K562 (cell line): ENCODE results near the gene CTXN1. TPM values are rescaled to one million over a fixed set of nuclear protein-coding genes. Genes with fewer than 3 reads are reported as not detected.

Experiments
- ATAC-seq: fragments of 200-7000 bp; cut with Tn5 transposase; 3 replicates; pipeline ENCODE4 v1.9.1; 2020; ENCODE audit warnings: moderate library complexity
- BruUV-seq: library from RNA; stranded (reverse); fragments of 400-500 nt; replicated peaks from 2 replicates; lab custom pipeline; 2021; lab: Mats Ljungman, UMichigan
- CTCF ChIA-PET: fragments of 300-600 bp; formaldehyde crosslinking; extraction: SDS; loops from one replicate; lab custom pipeline; 2021; ENCODE audit warnings: low intra/inter-chr PET ratio; lab: Yijun Ruan, JAX
- POLR2A ChIA-PET: fragments of 300-600, 350-650 bp; sonication (Branson Sonifier 250); formaldehyde crosslinking; extraction: SDS; loops from one replicate; lab custom pipeline; 2021; ENCODE audit warnings: antibody characterized with exemption, inconsistent platforms; lab: Yijun Ruan, JAX
- DNase-seq, 4 experiments: peaks; one replicate each; pipeline versions ENCODE4 v3.0.0 to v3.0.0-alpha.2; 2011 to 2018; ENCODE audit warnings: low spot score in 3 of 4, mixed read lengths in 3 of 4; ENCODE audit errors: extremely low read depth in 1 of 4
- FAIRE-seq: peaks from 2 replicates; lab custom pipeline; 2011; peaks lifted over from hg19 to GRCh38; lab: Jason Lieb, UNC
- H2AFZ ChIP-seq: 2 replicates; pipeline ENCODE4 v1.6.0; 2011; ENCODE audit warnings: low read depth, low read length, control low read depth, inconsistent platforms
- H3K27ac ChIP-seq: fragments of 200-600 bp; 3 replicates; pipeline ENCODE4 v1.8.0; 2011; ENCODE audit warnings: low read depth, mild to moderate bottlenecking, control low read depth, inconsistent platforms, low read length, moderate library complexity, mixed read lengths; ENCODE audit errors: extremely low read depth
- H3K27me3 ChIP-seq, 2 experiments: fragments of 300-600 bp in 1 of 2; 2 replicates in 1 of 2; 3 replicates in 1 of 2; pipeline versions ENCODE4 v1.6.0 to v1.8.0; 2011; ENCODE audit warnings: inconsistent platforms in 2 of 2, low read length in 2 of 2, mild to moderate bottlenecking in 1 of 2, mixed read lengths in 1 of 2, moderate library complexity in 1 of 2; ENCODE audit not compliant: control insufficient read depth in 2 of 2, insufficient read depth in 2 of 2
- H3K36me3 ChIP-seq: fragments of 300-600 bp; 3 replicates; pipeline ENCODE4 v1.8.0; 2011; ENCODE audit warnings: mild to moderate bottlenecking, low read length, inconsistent platforms; ENCODE audit not compliant: control insufficient read depth, insufficient read depth
- H3K4me1 ChIP-seq, 2 experiments: fragments of 200-600 bp in 1 of 2; replicated peaks in 1 of 2; 2 replicates in 1 of 2; 3 replicates in 1 of 2; pipeline versions ENCODE4 v1.5.1 to v1.8.0; 2011; ENCODE audit warnings: inconsistent platforms in 2 of 2, low read length in 2 of 2, mild to moderate bottlenecking in 1 of 2, mixed read lengths in 1 of 2, moderate library complexity in 1 of 2; ENCODE audit not compliant: control insufficient read depth in 2 of 2, insufficient read depth in 2 of 2
- H3K4me2 ChIP-seq: 2 replicates; pipeline ENCODE4 v1.6.1; 2011; ENCODE audit warnings: low read length, control low read depth, inconsistent platforms, mixed read lengths; ENCODE audit not compliant: insufficient read depth
- H3K4me3 ChIP-seq: fragments of 200-600 bp; sonication (generic), shearing (Covaris generic); 2 replicates; pipeline ENCODE4 v1.5.1; 2016; ENCODE audit warnings: control low read depth, inconsistent platforms
- H3K79me2 ChIP-seq: fragments of 200-600 bp; 3 replicates; pipeline ENCODE4 v1.8.0; 2011; ENCODE audit warnings: low read length, inconsistent platforms; ENCODE audit not compliant: control insufficient read depth, insufficient read depth
- H3K9ac ChIP-seq, 2 experiments: 2 replicates each; pipeline versions ENCODE4 v1.6.0 to v1.6.1; 2011; ENCODE audit warnings: low read depth in 2 of 2, low read length in 2 of 2, control low read depth in 1 of 2, inconsistent platforms in 1 of 2, mild to moderate bottlenecking in 1 of 2, mixed read lengths in 1 of 2; ENCODE audit not compliant: insufficient read depth in 1 of 2
- H3K9me1 ChIP-seq: one replicate; pipeline ENCODE4 v1.6.0; 2011; ENCODE audit warnings: inconsistent platforms, mild to moderate bottlenecking, low read length, moderate library complexity; ENCODE audit not compliant: control insufficient read depth, insufficient read depth
- H3K9me3 ChIP-seq: replicated peaks from 2 replicates; pipeline ENCODE4 v1.5.1; 2011; ENCODE audit warnings: low read depth, low read length, inconsistent platforms; ENCODE audit not compliant: control insufficient read depth, insufficient read depth
- H4K20me1 ChIP-seq: replicated peaks from 2 replicates; pipeline ENCODE4 v1.6.1; 2011; ENCODE audit warnings: low read length, inconsistent platforms, mixed read lengths; ENCODE audit not compliant: control insufficient read depth, insufficient read depth
- BHLHE40 ChIP-seq: IDR thresholded peaks from 2 replicates; pipeline ENCODE4 v1.6.1; 2011; ENCODE audit warnings: low read length, improper control_type of control experiment
- CBX2 ChIP-seq: fragments of 200-600 bp; sonication (generic); IDR thresholded peaks from one replicate; pipeline ENCODE4 v1.6.1; 2012; ENCODE audit warnings: mild to moderate bottlenecking, low read length, inconsistent platforms; ENCODE audit not compliant: insufficient read depth, poor library complexity, severe bottlenecking
- CREB5 ChIP-seq: fragments of 250-450 bp; sonication (Bioruptor Pico); IDR thresholded peaks from 2 replicates; pipeline ENCODE4 v1.5.0; 2020; ENCODE audit warnings: mild to moderate bottlenecking
- FOXK2 ChIP-seq, 2 experiments: fragments of 450-650 bp; IDR thresholded peaks in 1 of 2; conservative IDR thresholded peaks in 1 of 2; 2 replicates each; pipeline ENCODE4 v1.6.1; 2016; ENCODE audit warnings: low read depth in 2 of 2, mild to moderate bottlenecking in 1 of 2
- JUN ChIP-seq, 2 experiments: sonication (generic) in 1 of 2; formaldehyde crosslinking in 1 of 2; IDR thresholded peaks; 2 replicates each; pipeline versions ENCODE4 v1.6.1 to v1.8.0; 2012 to 2022; ENCODE audit warnings: borderline replicate concordance in 2 of 2, mild to moderate bottlenecking in 2 of 2, improper control_type of control experiment in 1 of 2, low read depth in 1 of 2, low read length in 1 of 2, missing genetic modification reagents in 1 of 2
- KAT7 ChIP-seq: sonication (generic); formaldehyde crosslinking; IDR thresholded peaks from 2 replicates; pipeline ENCODE4 v1.8.0; 2022; ENCODE audit warnings: missing genetic modification reagents, mild to moderate bottlenecking, borderline replicate concordance
- PHF20 ChIP-seq: fragments of 450-650 bp; IDR thresholded peaks from 2 replicates; pipeline ENCODE4 v1.6.1; 2018; ENCODE audit not compliant: partially characterized antibody
- PKNOX1 ChIP-seq: fragments of 450-650 bp; IDR thresholded peaks from 2 replicates; pipeline ENCODE4 v1.6.1; 2016
- RFX5 ChIP-seq: IDR thresholded peaks from 2 replicates; pipeline ENCODE4 v1.6.1; 2011; ENCODE audit warnings: low read depth, mild to moderate bottlenecking, improper control_type of control experiment, low read length
- RUNX1 ChIP-seq: sonication (generic); IDR thresholded peaks from 2 replicates; pipeline ENCODE4 v1.6.1; 2016; ENCODE audit warnings: antibody characterized with exemption, low read depth
- TEAD1 ChIP-seq, 2 experiments: fragments of 450-650 bp in 1 of 2; sonication (generic) in 1 of 2; formaldehyde crosslinking; IDR thresholded peaks; 2 replicates each; pipeline versions ENCODE4 v1.4.0 to v1.8.0; 2020 to 2022; ENCODE audit warnings: mild to moderate bottlenecking in 2 of 2, missing genetic modification reagents in 1 of 2
- XRCC4 ChIP-seq: IDR thresholded peaks from one replicate; pipeline ENCODE4 v1.6.1; 2011; ENCODE audit not compliant: insufficient read depth, insufficient read length; ENCODE audit errors: extremely low read depth
- XRCC5 ChIP-seq: fragments of 200-400 bp; formaldehyde crosslinking; IDR thresholded peaks from 2 replicates; pipeline ENCODE4 v1.6.1; 2017; ENCODE audit warnings: low read depth, mild to moderate bottlenecking, low read length
- ZC3H11A ChIP-seq: IDR thresholded peaks from 2 replicates; pipeline ENCODE4 v1.6.1; 2012; ENCODE audit warnings: low read depth, low read length, improper control_type of control experiment
- ZNF707 ChIP-seq: fragments of 250-450 bp; sonication (Bioruptor Pico); conservative IDR thresholded peaks from 2 replicates; pipeline ENCODE4 v1.8.0; 2022; ENCODE audit warnings: inconsistent platforms, mild to moderate bottlenecking, moderate library complexity
- whole genome bisulfite sequencing: fragments of 100-300 bp; shearing (Covaris generic); methylation state at CpG from one replicate; pipeline ENCODE4 v1.1.6; 2016; ENCODE audit warnings: low coverage, mixed read lengths; ENCODE audit not compliant: insufficient coverage; ENCODE audit errors: missing lambda C conversion rate; 5-methylcytosine and 5-hydroxymethylcytosine counted together
- in situ Hi-C: fragments of 300-500 bp; cut with MboI; formaldehyde crosslinking; loops from 4 replicates; pipeline ENCODE4 v1.15.0; 2018; ENCODE audit warnings: inconsistent platforms, mixed read lengths
- intact Hi-C: fragments of 100-400 bp; cut with micrococcal nuclease; formaldehyde crosslinking; loops from 2 replicates; pipeline ENCODE4 v1.14.2; 2022
- polyA plus RNA-seq, 8 experiments: library from polyadenylated mRNA; depleted of rRNA in 4 of 8; stranded (reverse) in 5 of 8; unstranded in 3 of 8; fragments of >200 nt; fragmentation: Nextera tagmentation in 2 of 8; fragmentation: Illumina TruSeq in 1 of 8; extraction: Ambion mirVana in 2 of 8; extraction: Trizol in 1 of 8; gene quantifications; 2 replicates each; pipeline versions ENCODE4 v1.2.1 to v1.2.3, GENCODE V29; 2011 to 2014; ENCODE audit warnings: inconsistent platforms in 1 of 8, missing spikeins in 1 of 8
- total RNA-seq, 7 experiments: library from RNA; depleted of rRNA in 6 of 7; stranded (reverse); fragments of >200 nt in 6 of 7; fragmentation: Illumina TruSeq in 2 of 7; extraction: Trizol in 2 of 7; gene quantifications; 2 replicates each; pipeline versions ENCODE4 v1.2.1 to v1.2.3, GENCODE V29; 2011 to 2021; ENCODE audit warnings: low replicate concordance in 1 of 7
- TF ChIP-seq, protein P1 (sequence below), 2 experiments: fragments of 450-650 bp; conservative IDR thresholded peaks; 2 replicates each; pipeline ENCODE4 v1.6.1; 2017; ENCODE audit warnings: mild to moderate bottlenecking in 2 of 2, moderate library complexity in 2 of 2

CTXN1 gene
- total and polyA plus RNA-seq, 9 of the 15 experiments (the other 6 are each of a cell fraction or from before 2014, with no cell fraction given): 0.15 to 37.4 (median 1.8) TPM; not detected in 2

DNA sequence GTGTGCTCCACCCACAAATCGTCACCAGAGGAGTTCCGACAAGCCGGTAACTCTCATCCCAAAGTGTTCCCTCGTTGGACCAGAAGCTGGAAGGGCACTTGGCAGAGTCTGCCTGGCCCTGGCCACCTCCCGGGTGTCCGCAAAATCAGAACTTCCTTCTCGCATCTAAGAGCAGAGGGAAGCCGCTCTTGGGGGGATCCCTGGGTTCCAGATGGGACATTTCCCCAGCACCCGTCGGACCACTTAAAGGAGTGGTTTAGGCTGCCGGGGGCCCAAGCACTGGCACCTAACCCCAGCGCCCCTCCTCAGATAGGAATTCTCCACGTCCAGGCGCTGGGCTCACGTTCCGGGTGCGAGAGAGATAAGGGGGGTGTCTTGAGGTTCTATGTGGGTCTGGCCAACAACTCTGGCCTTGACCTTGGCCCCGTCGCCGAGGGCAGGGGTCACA, 23.1 kb downstream of the CTXN1 start:
- FAIRE-seq: peak; percentile 59
- Histone ChIP-seq H3K27ac (peak overlapping the region; percentile 96), H3K79me2 (peaks cover 49% of the 10 kb centered on the region), H3K4me2 (peak overlapping the region; percentile 98), H3K9me3 (no peaks in the 10 kb centered on the region), H3K27me3 (no peaks in the 10 kb centered on the region), H3K4me3 (peak overlapping the region; percentile 96), H3K9me1 (peaks cover 7% of the 10 kb centered on the region), H3K4me1 (peaks cover 13 to 61% of the 10 kb centered on the region in 2 experiments; a peak in 4 of 5 replicates), H4K20me1 (no peaks in the 10 kb centered on the region), H2AFZ (peak overlapping the region; percentile 87), H3K9ac (peak overlapping the region; percentile 92 to 96), H3K36me3 (peaks cover 38% of the 10 kb centered on the region; the same call in 2 of the 3 replicates)
- intact Hi-C loops: loop anchor here (2.0 kb wide), 2 partner anchors 32 to 50 kb away; no protein-coding TSS in a partner anchor
- DNase-seq: peak in 1 of 4 experiments; percentile 40
- BruUV-seq: TSS peak; percentile 89
- CTCF ChIA-PET: interaction anchor here (0.6 to 1.0 kb wide), 2 partner anchors 31 to 49 kb away, joined by 3 read pairs; no protein-coding TSS in a partner anchor
- in situ Hi-C loops: no loop called here
- no peak; the same call in 1 of the 3 replicates for ATAC-seq
- 0% methylated on average over 17 of the region's 20 CpGs for WGBS
- POLR2A ChIA-PET: interaction anchor here (0.7 to 5.3 kb wide), 9 partner anchors 9 to 46 kb away, joined by 3 to 72 read pairs (median 6); partner anchors contain the start of genes LRRC8E, SNAPC2 and TGFBR3L
- TF ChIP-seq JUN (IDR thresholded peaks at IDR 0.05; ENCODE audit: borderline replicate concordance, low read depth, low read length): no peak
- 0 out of 2 replicates have a peak, but pooled peaks have one; percentile 6 for TF ChIP-seq JUN (CRISPR knock-in tag; IDR thresholded peaks at IDR 0.05; ENCODE audit: borderline replicate concordance)
- no peak for TF ChIP-seq CREB5 (CRISPR knock-in tag)
- TF ChIP-seq CBX2: no peak
- no peak for TF ChIP-seq RUNX1
- TF ChIP-seq PHF20: no peak
- TF ChIP-seq ZC3H11A: no peak
- TF ChIP-seq, protein P1, sequence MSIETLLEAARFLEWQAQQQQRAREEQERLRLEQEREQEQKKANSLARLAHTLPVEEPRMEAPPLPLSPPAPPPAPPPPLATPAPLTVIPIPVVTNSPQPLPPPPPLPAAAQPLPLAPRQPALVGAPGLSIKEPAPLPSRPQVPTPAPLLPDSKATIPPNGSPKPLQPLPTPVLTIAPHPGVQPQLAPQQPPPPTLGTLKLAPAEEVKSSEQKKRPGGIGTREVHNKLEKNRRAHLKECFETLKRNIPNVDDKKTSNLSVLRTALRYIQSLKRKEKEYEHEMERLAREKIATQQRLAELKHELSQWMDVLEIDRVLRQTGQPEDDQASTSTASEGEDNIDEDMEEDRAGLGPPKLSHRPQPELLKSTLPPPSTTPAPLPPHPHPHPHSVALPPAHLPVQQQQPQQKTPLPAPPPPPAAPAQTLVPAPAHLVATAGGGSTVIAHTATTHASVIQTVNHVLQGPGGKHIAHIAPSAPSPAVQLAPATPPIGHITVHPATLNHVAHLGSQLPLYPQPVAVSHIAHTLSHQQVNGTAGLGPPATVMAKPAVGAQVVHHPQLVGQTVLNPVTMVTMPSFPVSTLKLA (conservative IDR thresholded peaks at IDR 0.05): no peak
- no peak for TF ChIP-seq XRCC4
- no peak for TF ChIP-seq FOXK2 (conservative IDR thresholded peaks at IDR 0.05 in 1 of 2, IDR thresholded peaks at IDR 0.05 in 1 of 2; ENCODE audit: low read depth in 2 of 2)
- no peak for TF ChIP-seq ZNF707 (CRISPR knock-in tag)
- no peak for TF ChIP-seq TEAD1 (CRISPR knock-in tag; IDR thresholded peaks at IDR 0.05)
- no peak for TF ChIP-seq PKNOX1
- TF ChIP-seq BHLHE40: peak; percentile 20; the same call in 1 of the 2 replicates
- TF ChIP-seq KAT7 (CRISPR knock-in tag): peak; percentile 92; the same call in 1 of the 2 replicates
- no peak for TF ChIP-seq RFX5
- TF ChIP-seq XRCC5: 0 out of 2 replicates have a peak, but pooled peaks have one; percentile 6
